ENCODE results near the gene DRAM1.
"Not testable (repeated sequence)": the region's sequence is repeated elsewhere in the genome, so short reads cannot be mapped to it uniquely, and the experiment has no call there.

DNA sequence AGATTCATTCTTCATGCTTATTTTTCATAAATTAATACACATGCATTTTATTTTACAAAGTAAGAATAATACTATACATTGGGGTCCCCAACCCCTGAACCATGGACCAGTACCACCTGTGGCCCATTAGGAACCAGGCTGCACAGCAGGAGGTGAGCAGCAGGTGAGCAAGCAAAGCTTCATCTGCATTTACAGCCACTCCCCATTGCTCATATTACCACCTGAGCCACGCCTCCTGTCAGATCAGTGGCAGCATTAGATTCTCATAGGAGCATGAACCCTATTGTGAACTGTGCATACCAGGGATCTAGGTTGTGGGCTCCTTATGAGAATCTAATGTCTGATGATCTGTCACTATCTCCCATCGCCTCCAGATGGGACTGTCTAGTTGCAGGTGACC, 15.7 kb upstream of the DRAM1 start:
- TF ChIP-seq, protein P1, sequence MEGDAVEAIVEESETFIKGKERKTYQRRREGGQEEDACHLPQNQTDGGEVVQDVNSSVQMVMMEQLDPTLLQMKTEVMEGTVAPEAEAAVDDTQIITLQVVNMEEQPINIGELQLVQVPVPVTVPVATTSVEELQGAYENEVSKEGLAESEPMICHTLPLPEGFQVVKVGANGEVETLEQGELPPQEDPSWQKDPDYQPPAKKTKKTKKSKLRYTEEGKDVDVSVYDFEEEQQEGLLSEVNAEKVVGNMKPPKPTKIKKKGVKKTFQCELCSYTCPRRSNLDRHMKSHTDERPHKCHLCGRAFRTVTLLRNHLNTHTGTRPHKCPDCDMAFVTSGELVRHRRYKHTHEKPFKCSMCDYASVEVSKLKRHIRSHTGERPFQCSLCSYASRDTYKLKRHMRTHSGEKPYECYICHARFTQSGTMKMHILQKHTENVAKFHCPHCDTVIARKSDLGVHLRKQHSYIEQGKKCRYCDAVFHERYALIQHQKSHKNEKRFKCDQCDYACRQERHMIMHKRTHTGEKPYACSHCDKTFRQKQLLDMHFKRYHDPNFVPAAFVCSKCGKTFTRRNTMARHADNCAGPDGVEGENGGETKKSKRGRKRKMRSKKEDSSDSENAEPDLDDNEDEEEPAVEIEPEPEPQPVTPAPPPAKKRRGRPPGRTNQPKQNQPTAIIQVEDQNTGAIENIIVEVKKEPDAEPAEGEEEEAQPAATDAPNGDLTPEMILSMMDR (IDR thresholded peaks at IDR 0.05), result not testable (repeated sequence)
- not testable (repeated sequence) for TF ChIP-seq POLR2A (IDR thresholded peaks at IDR 0.05)
